Lower leg skin (tissue), 4 donors: ENCODE data around the gene NTRK2. TPM values are rescaled to one million over a fixed set of nuclear protein-coding genes. Genes with fewer than 3 reads are reported as not detected.

Source experiments
- DNase-seq, 2 donors: peaks; one replicate each; pipeline ENCODE4 v3.0.0-alpha.2; 2019; ENCODE audit warnings: low spot score in 2 of 2
- H3K4me3 ChIP-seq: fragments of 200-600 bp; sonication (generic); 2 replicates; pipeline ENCODE4 v1.5.1; 2017; ENCODE audit warnings: mild to moderate bottlenecking, low read depth; ENCODE audit not compliant: poor library complexity, severe bottlenecking
- POLR2A ChIP-seq, 2 donors: fragments of 450-650 bp; IDR thresholded peaks; one replicate each; pipeline ENCODE4 v1.6.1; 2016 to 2017; ENCODE audit warnings: antibody characterized with exemption in 2 of 2, mild to moderate bottlenecking in 1 of 2, moderate library complexity in 1 of 2
- WGBS, 2 donors: methylation state at CpG; one replicate each; pipeline ENCODE4 v1.1.5; 2018; 5-methylcytosine and 5-hydroxymethylcytosine counted together
- intact Hi-C: fragments of 100-400 bp; cut with DNase I; formaldehyde crosslinking; loops from one replicate; pipeline ENCODE4 v1.15.0; 2023; ENCODE audit warnings: low total_unique reads
- total RNA-seq, 4 donors: library from RNA; depleted of rRNA; stranded (reverse); fragments of >200 nt; gene quantifications; one replicate each; pipeline ENCODE4 v1.1.0, GENCODE V29; 2016
- TF ChIP-seq, protein P1 (sequence below), 3 donors: fragments of 450-650 bp; IDR thresholded peaks; one replicate each; pipeline ENCODE4 v1.5.1; 2016; ENCODE audit warnings: antibody characterized with exemption in 3 of 3, mild to moderate bottlenecking in 3 of 3, moderate library complexity in 2 of 3

The NTRK2 gene
- total RNA-seq, 4 donors from 2014 or later, result 6.2 to 16.3 (median 10.3) TPM

GRCh38 chr9:85055506-85056202, 386.1 kb downstream of the NTRK2 start:
- no peak for DNase-seq
- no peak for TF ChIP-seq POLR2A (IDR thresholded peaks at IDR 0.05)
- TF ChIP-seq, protein P1, sequence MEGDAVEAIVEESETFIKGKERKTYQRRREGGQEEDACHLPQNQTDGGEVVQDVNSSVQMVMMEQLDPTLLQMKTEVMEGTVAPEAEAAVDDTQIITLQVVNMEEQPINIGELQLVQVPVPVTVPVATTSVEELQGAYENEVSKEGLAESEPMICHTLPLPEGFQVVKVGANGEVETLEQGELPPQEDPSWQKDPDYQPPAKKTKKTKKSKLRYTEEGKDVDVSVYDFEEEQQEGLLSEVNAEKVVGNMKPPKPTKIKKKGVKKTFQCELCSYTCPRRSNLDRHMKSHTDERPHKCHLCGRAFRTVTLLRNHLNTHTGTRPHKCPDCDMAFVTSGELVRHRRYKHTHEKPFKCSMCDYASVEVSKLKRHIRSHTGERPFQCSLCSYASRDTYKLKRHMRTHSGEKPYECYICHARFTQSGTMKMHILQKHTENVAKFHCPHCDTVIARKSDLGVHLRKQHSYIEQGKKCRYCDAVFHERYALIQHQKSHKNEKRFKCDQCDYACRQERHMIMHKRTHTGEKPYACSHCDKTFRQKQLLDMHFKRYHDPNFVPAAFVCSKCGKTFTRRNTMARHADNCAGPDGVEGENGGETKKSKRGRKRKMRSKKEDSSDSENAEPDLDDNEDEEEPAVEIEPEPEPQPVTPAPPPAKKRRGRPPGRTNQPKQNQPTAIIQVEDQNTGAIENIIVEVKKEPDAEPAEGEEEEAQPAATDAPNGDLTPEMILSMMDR (IDR thresholded peaks at IDR 0.05), result no peak
- H3K4me3 ChIP-seq, result no peak overlapping the region
- 92% methylated on average over 2 of the region's 2 CpGs for WGBS, 2 donors
- intact Hi-C loops, result no loop called here

DNA sequence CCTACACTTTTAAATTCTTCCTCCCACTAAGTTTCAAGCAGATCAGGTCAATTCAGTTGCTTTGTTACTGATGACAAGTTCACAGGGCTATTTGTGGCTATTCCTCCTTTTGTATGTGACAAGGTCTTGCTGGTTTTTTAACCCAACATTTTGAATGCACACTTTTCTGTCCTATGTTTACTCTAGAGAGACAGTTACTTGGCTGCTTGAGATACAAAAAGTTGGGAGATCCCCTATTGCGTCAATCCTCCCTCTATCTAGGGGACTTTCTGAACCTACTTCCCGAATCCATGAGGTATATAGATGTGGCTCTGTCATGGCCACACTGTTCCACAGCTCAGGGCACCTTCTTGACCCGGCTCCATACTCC, 386.7 kb downstream of the NTRK2 start:
- intact Hi-C loops, result no loop called here
- 88% methylated on average over 3 of the region's 3 CpGs for WGBS, 2 donors
- no peak for TF ChIP-seq POLR2A (IDR thresholded peaks at IDR 0.05)
- TF ChIP-seq, protein P1 (IDR thresholded peaks at IDR 0.05), result no peak
- no peak for DNase-seq
- H3K4me3 ChIP-seq, result no peak overlapping the region

DNA sequence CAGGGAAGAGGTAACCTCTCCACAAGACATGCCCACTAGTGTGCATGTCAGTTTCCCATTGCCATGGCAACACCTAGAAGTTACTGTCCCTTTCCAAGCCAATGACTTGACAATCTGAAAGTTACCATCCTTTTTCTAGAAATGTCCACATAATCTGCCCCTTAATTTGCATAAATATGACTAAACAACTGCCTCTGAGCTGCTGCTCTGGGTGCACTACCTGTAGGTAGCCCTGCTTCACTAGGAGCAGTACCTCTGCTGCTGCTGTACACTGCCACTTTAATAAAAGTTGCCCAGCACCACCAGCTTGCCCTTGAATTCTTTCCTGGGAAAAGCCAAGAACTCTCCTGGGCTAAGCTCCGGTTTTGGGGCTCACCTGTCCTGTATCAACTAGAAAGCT, 392.4 kb downstream of the NTRK2 start:
- no peak overlapping the region for H3K4me3 ChIP-seq
- TF ChIP-seq, protein P1 (IDR thresholded peaks at IDR 0.05), result no peak
- TF ChIP-seq POLR2A (IDR thresholded peaks at IDR 0.05), result no peak
- WGBS, 2 donors, result 91 to 94% methylated on average over 1 of the region's 1 CpG
- intact Hi-C loops, result no loop called here
- DNase-seq, result no peak

GRCh38 chr9:85062385-85063022, 393.0 kb downstream of the NTRK2 start:
- WGBS, 2 donors, result 78% methylated on average over 4 of the region's 4 CpGs
- H3K4me3 ChIP-seq, result no peak overlapping the region
- no peak for TF ChIP-seq POLR2A (IDR thresholded peaks at IDR 0.05)
- TF ChIP-seq, protein P1 (IDR thresholded peaks at IDR 0.05), result no peak
- no peak for DNase-seq
- intact Hi-C loops, result no loop called here

GRCh38 chr9:85064811-85065371, 395.4 kb downstream of the NTRK2 start:
- no peak for TF ChIP-seq POLR2A (IDR thresholded peaks at IDR 0.05)
- TF ChIP-seq, protein P1 (IDR thresholded peaks at IDR 0.05), result no peak
- whole genome bisulfite sequencing, 2 donors, result 88 to 89% methylated on average over 1 of the region's 1 CpG
- no peak overlapping the region for H3K4me3 ChIP-seq
- intact Hi-C loops, result no loop called here
- DNase-seq, result no peak
